HCT116 (cell line): Measurements from ENCODE around the gene TNFRSF8. TPM values are rescaled to one million over a fixed set of nuclear protein-coding genes. Genes with fewer than 3 reads are reported as not detected.

ENCODE experiments used
- ATAC-seq: fragments of 200-7000 bp; cut with Tn5 transposase; 2 replicates; pipeline ENCODE4 v1.9.1; 2020; ENCODE audit warnings: mild to moderate bottlenecking, moderate library complexity
- BruUV-seq: library from RNA; stranded (reverse); fragments of 400-500 nt; replicated peaks from 2 replicates; lab custom pipeline; 2021; lab: Mats Ljungman, UMichigan
- CTCF ChIA-PET: fragments of 300-600 bp; sonication (Branson Sonifier 250); formaldehyde crosslinking; loops from one replicate; lab custom pipeline; 2021; ENCODE audit warnings: antibody characterized with exemption; lab: Charles Lee
- POLR2A ChIA-PET: fragments of 300-600, 350-600 bp; sonication (Branson Sonifier 250); formaldehyde crosslinking; loops from one replicate; lab custom pipeline; 2021; ENCODE audit warnings: antibody characterized with exemption; lab: Charles Lee
- RAD21 ChIA-PET, 2 experiments: fragments of 300-600 bp; sonication (Branson Sonifier 250); formaldehyde crosslinking; loops; one replicate each; lab custom pipeline; 2023; ENCODE audit warnings: low total read pairs in 2 of 2; ENCODE audit not compliant: uncharacterized antibody in 2 of 2, unreplicated experiment in 2 of 2, low non-redundant PET in 1 of 2; lab: Charles Lee
- DNase-seq: peaks from one replicate; pipeline ENCODE4 v3.0.0-alpha.2; 2010; ENCODE audit warnings: low read depth, low spot score
- H2AFZ ChIP-seq: fragments of 200-600 bp; shearing (Covaris generic), sonication (generic); 2 replicates; pipeline ENCODE4 v1.6.1; 2017; ENCODE audit warnings: low read depth, mixed run types, mixed read lengths, antibody characterized with exemption, low read length; ENCODE audit not compliant: poor library complexity, severe bottlenecking
- H3K27ac ChIP-seq: 2 replicates; pipeline ENCODE4 v1.5.1; 2012; ENCODE audit warnings: low read depth, low read length
- H3K27me3 ChIP-seq: fragments of 200-600 bp; sonication (generic); 2 replicates; pipeline ENCODE4 v1.6.1; 2016; ENCODE audit warnings: mixed run types, low read length, mixed read lengths; ENCODE audit not compliant: insufficient read depth
- H3K36me3 ChIP-seq, 2 experiments: fragments of 200-500 bp in 1 of 2; fragments of 200-600 bp in 1 of 2; sonication (Bioruptor generic) in 1 of 2; sonication (generic) in 1 of 2; 2 replicates each; pipeline versions ENCODE4 v1.5.1 to v1.6.1; 2014 to 2016; ENCODE audit warnings: low read length in 2 of 2, inconsistent platforms in 1 of 2, mixed read lengths in 1 of 2, mixed run types in 1 of 2; ENCODE audit not compliant: insufficient read depth in 2 of 2, control insufficient read depth in 1 of 2
- H3K4me1 ChIP-seq, 2 experiments: fragments of 200-600 bp in 1 of 2; sonication (generic) in 1 of 2; 2 replicates each; pipeline versions ENCODE4 v1.5.1 to v1.6.1; 2012 to 2017; ENCODE audit warnings: low read length in 2 of 2, inconsistent platforms in 1 of 2, mild to moderate bottlenecking in 1 of 2, mixed read lengths in 1 of 2, mixed run types in 1 of 2, moderate library complexity in 1 of 2; ENCODE audit not compliant: insufficient read depth in 2 of 2, control insufficient read depth in 1 of 2
- H3K4me2 ChIP-seq: fragments of 200-600 bp; sonication (generic); 2 replicates; pipeline ENCODE4 v1.6.1; 2017; ENCODE audit warnings: mixed run types, low read length, mixed read lengths
- H3K4me3 ChIP-seq, 2 experiments: fragments of 200-600 bp in 1 of 2; sonication (generic) in 1 of 2; replicated peaks in 1 of 2; 2 replicates each; pipeline ENCODE4 v1.5.1; 2011 to 2016; ENCODE audit warnings: low read length in 2 of 2, control low read depth in 1 of 2, low read depth in 1 of 2, mild to moderate bottlenecking in 1 of 2, mixed read lengths in 1 of 2, mixed run types in 1 of 2
- H3K79me2 ChIP-seq: fragments of 200-600 bp; sonication (generic); 2 replicates; pipeline ENCODE4 v1.6.1; 2017; ENCODE audit warnings: mild to moderate bottlenecking, mixed run types, low read length, moderate library complexity, mixed read lengths; ENCODE audit not compliant: insufficient read depth
- H3K9ac ChIP-seq: fragments of 200-600 bp; sonication (generic); 2 replicates; pipeline ENCODE4 v1.6.1; 2016; ENCODE audit warnings: low read length, mixed read lengths
- H3K9me2 ChIP-seq: fragments of 200-600 bp; sonication (generic), shearing (Covaris generic); 2 replicates; pipeline ENCODE4 v1.6.1; 2017; ENCODE audit warnings: mixed run types, mild to moderate bottlenecking, moderate library complexity; ENCODE audit not compliant: insufficient read depth
- H3K9me3 ChIP-seq, 2 experiments: fragments of 200-500 bp in 1 of 2; fragments of 200-600 bp in 1 of 2; sonication (Bioruptor generic) in 1 of 2; sonication (generic) in 1 of 2; 2 replicates each; pipeline ENCODE4 v1.6.1; 2014 to 2017; ENCODE audit warnings: low read length in 2 of 2, mixed read lengths in 2 of 2, inconsistent platforms in 1 of 2, low read depth in 1 of 2, mild to moderate bottlenecking in 1 of 2, mixed run types in 1 of 2, moderate library complexity in 1 of 2; ENCODE audit not compliant: control insufficient read depth in 1 of 2, insufficient read depth in 1 of 2
- H4K20me1 ChIP-seq: fragments of 200-600 bp; sonication (generic), shearing (Covaris generic); 2 replicates; pipeline ENCODE4 v1.6.1; 2017; ENCODE audit warnings: mixed run types, mild to moderate bottlenecking, moderate library complexity; ENCODE audit not compliant: insufficient read depth
- EGR1 ChIP-seq: IDR thresholded peaks from 2 replicates; pipeline ENCODE4 v1.6.1; 2012; ENCODE audit warnings: low read depth
- EZH2 ChIP-seq: fragments of 200-600 bp; sonication (generic); IDR thresholded peaks from 2 replicates; pipeline ENCODE4 v1.6.1; 2017; ENCODE audit warnings: antibody characterized with exemption, mixed run types
- EZH2phosphoT487 ChIP-seq: fragments of 200-600 bp; IDR thresholded peaks from 2 replicates; pipeline ENCODE4 v1.6.1; 2018; ENCODE audit warnings: antibody characterized with exemption, borderline replicate concordance
- POLR2AphosphoS5 ChIP-seq: IDR thresholded peaks from 2 replicates; pipeline ENCODE4 v1.6.1; 2011; ENCODE audit warnings: mild to moderate bottlenecking, low read depth, low read length, moderate library complexity
- intact Hi-C: fragments of 100-400 bp; cut with micrococcal nuclease; formaldehyde crosslinking; loops from 2 replicates; pipeline ENCODE4 v1.10.0; 2022
- total RNA-seq: library from RNA; stranded (reverse); gene quantifications from one replicate; pipeline ENCODE4 v1.2.1, GENCODE V29; 2021; ENCODE audit not compliant: unreplicated experiment
- TF ChIP-seq, protein P1 (sequence below): IDR thresholded peaks from 2 replicates; pipeline ENCODE4 v1.6.1; 2012; ENCODE audit warnings: low read depth
- TF ChIP-seq, protein P2 (sequence below), 3 experiments: fragments of 200-600 bp in 1 of 3; sonication (generic) in 1 of 3; IDR thresholded peaks in 2 of 3; conservative IDR thresholded peaks in 1 of 3; 2 replicates each; pipeline ENCODE4 v1.5.1; 2012 to 2017; ENCODE audit warnings: low read depth in 2 of 3, low read length in 2 of 3, antibody characterized with exemption in 1 of 3, borderline replicate concordance in 1 of 3, control low read depth in 1 of 3, mild to moderate bottlenecking in 1 of 3, mixed read lengths in 1 of 3, mixed run types in 1 of 3, moderate library complexity in 1 of 3; ENCODE audit not compliant: insufficient read depth in 1 of 3

Gene TNFRSF8
- total RNA-seq, 1 experiment from 2014 or later = 0.17 TPM

DNA sequence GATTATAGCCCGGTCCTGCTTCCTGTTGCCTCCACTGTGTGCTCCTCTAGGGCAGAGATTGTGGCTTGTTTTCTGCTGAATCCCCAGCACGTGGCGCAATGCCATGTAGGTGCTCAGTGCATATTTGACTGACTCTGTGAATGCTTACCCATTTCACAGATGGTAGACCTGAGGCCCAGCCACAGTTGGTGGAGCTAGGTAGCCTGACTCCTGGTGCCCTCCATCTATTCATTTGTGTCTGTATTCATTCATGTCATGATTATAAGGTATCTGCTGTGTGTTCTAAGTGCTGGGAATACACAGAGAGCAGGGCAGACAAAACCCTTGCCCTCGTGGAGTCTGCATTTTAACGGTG lies 126.2 kb downstream of the TNFRSF8 start:
- H4K20me1 ChIP-seq = no peaks in the 10 kb centered on the region
- no peak overlapping the region for H3K4me2 ChIP-seq
- ATAC-seq (0 out of 2 replicates have a peak, but pooled peaks have one; percentile 6), DNase-seq (no peak)
- no peaks in the 10 kb centered on the region for H3K36me3 ChIP-seq
- TF ChIP-seq, protein P1, sequence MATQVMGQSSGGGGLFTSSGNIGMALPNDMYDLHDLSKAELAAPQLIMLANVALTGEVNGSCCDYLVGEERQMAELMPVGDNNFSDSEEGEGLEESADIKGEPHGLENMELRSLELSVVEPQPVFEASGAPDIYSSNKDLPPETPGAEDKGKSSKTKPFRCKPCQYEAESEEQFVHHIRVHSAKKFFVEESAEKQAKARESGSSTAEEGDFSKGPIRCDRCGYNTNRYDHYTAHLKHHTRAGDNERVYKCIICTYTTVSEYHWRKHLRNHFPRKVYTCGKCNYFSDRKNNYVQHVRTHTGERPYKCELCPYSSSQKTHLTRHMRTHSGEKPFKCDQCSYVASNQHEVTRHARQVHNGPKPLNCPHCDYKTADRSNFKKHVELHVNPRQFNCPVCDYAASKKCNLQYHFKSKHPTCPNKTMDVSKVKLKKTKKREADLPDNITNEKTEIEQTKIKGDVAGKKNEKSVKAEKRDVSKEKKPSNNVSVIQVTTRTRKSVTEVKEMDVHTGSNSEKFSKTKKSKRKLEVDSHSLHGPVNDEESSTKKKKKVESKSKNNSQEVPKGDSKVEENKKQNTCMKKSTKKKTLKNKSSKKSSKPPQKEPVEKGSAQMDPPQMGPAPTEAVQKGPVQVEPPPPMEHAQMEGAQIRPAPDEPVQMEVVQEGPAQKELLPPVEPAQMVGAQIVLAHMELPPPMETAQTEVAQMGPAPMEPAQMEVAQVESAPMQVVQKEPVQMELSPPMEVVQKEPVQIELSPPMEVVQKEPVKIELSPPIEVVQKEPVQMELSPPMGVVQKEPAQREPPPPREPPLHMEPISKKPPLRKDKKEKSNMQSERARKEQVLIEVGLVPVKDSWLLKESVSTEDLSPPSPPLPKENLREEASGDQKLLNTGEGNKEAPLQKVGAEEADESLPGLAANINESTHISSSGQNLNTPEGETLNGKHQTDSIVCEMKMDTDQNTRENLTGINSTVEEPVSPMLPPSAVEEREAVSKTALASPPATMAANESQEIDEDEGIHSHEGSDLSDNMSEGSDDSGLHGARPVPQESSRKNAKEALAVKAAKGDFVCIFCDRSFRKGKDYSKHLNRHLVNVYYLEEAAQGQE = no peak
- no peak for TF ChIP-seq EGR1
- TF ChIP-seq, protein P2, sequence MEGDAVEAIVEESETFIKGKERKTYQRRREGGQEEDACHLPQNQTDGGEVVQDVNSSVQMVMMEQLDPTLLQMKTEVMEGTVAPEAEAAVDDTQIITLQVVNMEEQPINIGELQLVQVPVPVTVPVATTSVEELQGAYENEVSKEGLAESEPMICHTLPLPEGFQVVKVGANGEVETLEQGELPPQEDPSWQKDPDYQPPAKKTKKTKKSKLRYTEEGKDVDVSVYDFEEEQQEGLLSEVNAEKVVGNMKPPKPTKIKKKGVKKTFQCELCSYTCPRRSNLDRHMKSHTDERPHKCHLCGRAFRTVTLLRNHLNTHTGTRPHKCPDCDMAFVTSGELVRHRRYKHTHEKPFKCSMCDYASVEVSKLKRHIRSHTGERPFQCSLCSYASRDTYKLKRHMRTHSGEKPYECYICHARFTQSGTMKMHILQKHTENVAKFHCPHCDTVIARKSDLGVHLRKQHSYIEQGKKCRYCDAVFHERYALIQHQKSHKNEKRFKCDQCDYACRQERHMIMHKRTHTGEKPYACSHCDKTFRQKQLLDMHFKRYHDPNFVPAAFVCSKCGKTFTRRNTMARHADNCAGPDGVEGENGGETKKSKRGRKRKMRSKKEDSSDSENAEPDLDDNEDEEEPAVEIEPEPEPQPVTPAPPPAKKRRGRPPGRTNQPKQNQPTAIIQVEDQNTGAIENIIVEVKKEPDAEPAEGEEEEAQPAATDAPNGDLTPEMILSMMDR (IDR thresholded peaks at IDR 0.05 in 2 of 3, conservative IDR thresholded peaks at IDR 0.05 in 1 of 3; ENCODE audit: borderline replicate concordance in 1 of 3, insufficient read depth in 1 of 3, low read depth in 2 of 3, low read length in 2 of 3) = no peak
- no peak for TF ChIP-seq EZH2
- no peak for TF ChIP-seq EZH2phosphoT487
- TF ChIP-seq POLR2AphosphoS5 = no peak
- RAD21 ChIA-PET = no interaction called here
- intact Hi-C loops = no loop called here
- no peaks in the 10 kb centered on the region for H3K9me3 ChIP-seq
- CTCF ChIA-PET = no interaction called here
- no peaks in the 10 kb centered on the region for H3K9me2 ChIP-seq
- H2AFZ ChIP-seq = no peak overlapping the region
- H3K4me3 ChIP-seq = no peak overlapping the region
- H3K27me3 ChIP-seq = no peaks in the 10 kb centered on the region
- peaks cover 0 to 8% of the 10 kb centered on the region in 2 experiments; a peak in 1 of 4 replicates for H3K4me1 ChIP-seq
- H3K9ac ChIP-seq = no peak overlapping the region
- BruUV-seq = no TSS peak
- no peak overlapping the region for H3K27ac ChIP-seq
- H3K79me2 ChIP-seq = no peaks in the 10 kb centered on the region
- POLR2A ChIA-PET = no interaction called here
